GM10248 (cell line): ENCODE data around the gene FTO.

Experiments used
- CTCF ChIA-PET: fragments of 300-600 bp; sonication (Branson Sonifier 250); formaldehyde crosslinking; extraction: SDS; loops from one replicate; lab custom pipeline; 2021; ENCODE audit warnings: antibody characterized with exemption; lab: Yijun Ruan, JAX
- POLR2A ChIA-PET: fragments of 350-650 bp; sonication (Branson Sonifier 250); formaldehyde crosslinking; extraction: SDS; loops from one replicate; lab custom pipeline; 2020; ENCODE audit warnings: antibody characterized with exemption; lab: Yijun Ruan, JAX
- DNase-seq: peaks from one replicate; pipeline ENCODE4 v3.0.0; 2012; ENCODE audit errors: extremely low spot score
- CTCF ChIP-seq: IDR thresholded peaks from 2 replicates; pipeline ENCODE4 v1.5.1; 2012; ENCODE audit warnings: mild to moderate bottlenecking, low read depth; ENCODE audit errors: extremely low read depth, missing control alignments, control extremely low read depth

FTO gene

GRCh38 chr16:53893731-53894435 lies 189.9 kb downstream of the FTO start:
- ChIA-PET CTCF (no interaction called here), POLR2A (no interaction called here)
- no peak for TF ChIP-seq CTCF
- DNase-seq: no peak

- ChIA-PET CTCF (interaction anchor here (0.8 to 1.4 kb wide), 5 partner anchors 10 to 64 kb away, joined by 3 to 4 read pairs (median 3); no protein-coding TSS in a partner anchor), POLR2A (no interaction called here)
- no peak for TF ChIP-seq CTCF
- DNase-seq: no peak
These were observed 190.7 kb downstream of the FTO start for GRCh38 chr16:53894686-53895085.

GRCh38 chr16:53895433-53895832 lies 191.5 kb downstream of the FTO start:
- POLR2A ChIA-PET: no interaction called here
- no peak for DNase-seq
- TF ChIP-seq CTCF: no peak
- CTCF ChIA-PET: interaction anchor here (1.2 to 1.4 kb wide), 3 partner anchors 25 to 63 kb away, joined by 3 to 4 read pairs (median 3); no protein-coding TSS in a partner anchor

GRCh38 chr16:53895851-53896250 lies 191.9 kb downstream of the FTO start:
- POLR2A ChIA-PET: no interaction called here
- no peak for DNase-seq
- CTCF ChIA-PET: interaction anchor here (1.4 kb wide), 1 partner anchor 25 kb away, joined by 3 read pairs; no protein-coding TSS in a partner anchor
- no peak for TF ChIP-seq CTCF

GRCh38 chr16:53896722-53897121 lies 192.8 kb downstream of the FTO start:
- no peak for DNase-seq
- ChIA-PET POLR2A (no interaction called here), CTCF (interaction anchor here (1.5 kb wide), 1 partner anchor 10 kb away, joined by 5 read pairs; no protein-coding TSS in a partner anchor)
- TF ChIP-seq CTCF: no peak

- TF ChIP-seq CTCF: no peak
- CTCF ChIA-PET: interaction anchor here (1.1 kb wide), 1 partner anchor 42 kb away, joined by 5 read pairs; no protein-coding TSS in a partner anchor
- POLR2A ChIA-PET: no interaction called here
- no peak for DNase-seq
These were observed 195.0 kb downstream of the FTO start for GRCh38 chr16:53898993-53899392.
